ENCODE measurements around the gene DPY19L3. TPM values are rescaled to one million over a fixed set of nuclear protein-coding genes. Genes with fewer than 3 reads are reported as not detected.

Gene DPY19L3
- polyA plus RNA-seq, 1 of the 3 experiments (the other 2 are of a cell fraction): 25.2 TPM

GRCh38 chr19:32465176-32465575, 59.6 kb downstream of the DPY19L3 start:
- H3K9ac ChIP-seq: no peak overlapping the region
- WGBS (ENCODE audit: low lambda C conversion rate): 91% methylated on average over 2 of the region's 2 CpGs
- no peak overlapping the region for H2AFZ ChIP-seq (ENCODE audit: low read depth)
- TF ChIP-seq CHD2 (IDR thresholded peaks at IDR 0.05; ENCODE audit: low read length, partially characterized antibody): no peak
- no peak for TF ChIP-seq SIN3A (IDR thresholded peaks at IDR 0.05; ENCODE audit: borderline replicate concordance, low read depth, low read length)
- no peak for TF ChIP-seq NRF1 (IDR thresholded peaks at IDR 0.05; ENCODE audit: low read depth, low read length)
- no peak for TF ChIP-seq USF2 (IDR thresholded peaks at IDR 0.05; ENCODE audit: borderline replicate concordance, low read depth, low read length)
- H3F3A ChIP-seq (replicated peaks; ENCODE audit: insufficient read depth): peaks cover 4% of the 10 kb centered on the region
- DNase-seq: no peak
- no peaks in the 10 kb centered on the region for H3K9me2 ChIP-seq
- no peaks in the 10 kb centered on the region; a peak in 1 of 4 replicates for H3K4me1 ChIP-seq (ENCODE audit: control insufficient read depth in 1 of 2, insufficient read depth in 2 of 2, low read depth in 1 of 2, low read length in 1 of 2)
- no peak overlapping the region for H3K27ac ChIP-seq (ENCODE audit: low read depth in 2 of 2, low read length in 1 of 2)
- no peaks in the 10 kb centered on the region for H3K79me2 ChIP-seq (ENCODE audit: insufficient read depth)
- peaks cover 40 to 57% of the 10 kb centered on the region in 2 experiments for H3K36me3 ChIP-seq (replicated peaks in 1 of 2; ENCODE audit: control insufficient read depth in 1 of 2, insufficient read depth in 2 of 2, low read length in 1 of 2)
- no peak overlapping the region for H3K4me2 ChIP-seq
- no peaks in the 10 kb centered on the region for H3K9me3 ChIP-seq
- H3K4me3 ChIP-seq (ENCODE audit: low read depth in 2 of 2, low read length in 1 of 2): no peak overlapping the region
- H4K20me1 ChIP-seq (ENCODE audit: insufficient read depth): no peaks in the 10 kb centered on the region
- POLR2A ChIA-PET: no interaction called here
- H3K27me3 ChIP-seq (ENCODE audit: insufficient read depth): no peaks in the 10 kb centered on the region
- CTCF ChIA-PET: interaction anchor here (0.6 to 5.0 kb wide), 8 partner anchors 9 to 425 kb away, joined by 3 to 34 read pairs (median 7); no protein-coding TSS in a partner anchor

- 96% methylated on average over 5 of the region's 5 CpGs for WGBS (ENCODE audit: low lambda C conversion rate)
- CTCF ChIA-PET: interaction anchor here (3.1 kb wide), 1 partner anchor 100 kb away, joined by 11 read pairs; no protein-coding TSS in a partner anchor
- Histone ChIP-seq H3K4me3 (ENCODE audit: low read depth in 2 of 2, low read length in 1 of 2) (no peak overlapping the region), H3K9me3 (no peaks in the 10 kb centered on the region), H3K27ac (ENCODE audit: low read depth in 2 of 2, low read length in 1 of 2) (no peak overlapping the region), H3K4me2 (no peak overlapping the region), H3K9me2 (no peaks in the 10 kb centered on the region), H3K27me3 (ENCODE audit: insufficient read depth) (no peaks in the 10 kb centered on the region), H2AFZ (ENCODE audit: low read depth) (no peak overlapping the region), H3K79me2 (ENCODE audit: insufficient read depth) (no peaks in the 10 kb centered on the region), H4K20me1 (ENCODE audit: insufficient read depth) (no peaks in the 10 kb centered on the region), H3F3A (replicated peaks; ENCODE audit: insufficient read depth) (no peaks in the 10 kb centered on the region), H3K9ac (no peak overlapping the region), H3K4me1 (ENCODE audit: control insufficient read depth in 1 of 2, insufficient read depth in 2 of 2, low read depth in 1 of 2, low read length in 1 of 2) (peaks cover 0 to 7% of the 10 kb centered on the region in 2 experiments; a peak in 2 of 4 replicates), H3K36me3 (replicated peaks in 1 of 2; ENCODE audit: control insufficient read depth in 1 of 2, insufficient read depth in 2 of 2, low read length in 1 of 2) (peaks cover 52 to 53% of the 10 kb centered on the region in 2 experiments)
- POLR2A ChIA-PET: no interaction called here
- TF ChIP-seq FOSL2 (IDR thresholded peaks at IDR 0.05; ENCODE audit: borderline replicate concordance, low read depth) (no peak), EP300 (IDR thresholded peaks at IDR 0.05; ENCODE audit: borderline replicate concordance in 1 of 2, low read depth in 1 of 2, low read length in 1 of 2) (no peak), REST (IDR thresholded peaks at IDR 0.05; ENCODE audit: low read depth, low read length) (no peak), TAF1 (IDR thresholded peaks at IDR 0.05; ENCODE audit: borderline replicate concordance, low read depth, low read length) (no peak), GATA2 (CRISPR knock-in tag; IDR thresholded peaks at IDR 0.05) (no peak), FOXJ3 (CRISPR knock-in tag; IDR thresholded peaks at IDR 0.05) (no peak), USF2 (IDR thresholded peaks at IDR 0.05; ENCODE audit: borderline replicate concordance, low read depth, low read length) (no peak), MXI1 (IDR thresholded peaks at IDR 0.05; ENCODE audit: low read depth, low read length) (no peak), YY1 (IDR thresholded peaks at IDR 0.05; ENCODE audit: low read depth) (no peak), EZH2phosphoT487 (IDR thresholded peaks at IDR 0.05; ENCODE audit: borderline replicate concordance, low read depth) (no peak), POLR2AphosphoS5 (IDR thresholded peaks at IDR 0.05; ENCODE audit: low read depth, low read length) (no peak), SMC3 (IDR thresholded peaks at IDR 0.05; ENCODE audit: low read depth, low read length) (no peak), PBX3 (IDR thresholded peaks at IDR 0.05) (no peak)
- DNase-seq: no peak
Observed at GRCh38 chr19:32469795-32470194, 64.2 kb downstream of the DPY19L3 start.

Measured in SK-N-SH (cell line).